Astrocyte of the hippocampus (primary cell): ENCODE data around the gene USP24.

Source experiments
- DNase-seq: peaks from one replicate; pipeline ENCODE4 v3.0.0; 2011; ENCODE audit warnings: low read depth, low spot score

USP24 gene

GRCh38 chr1:55071477-55071876, 143.7 kb downstream of the USP24 start:
- DNase-seq: peak; percentile 77

GRCh38 chr1:55070293-55071164, 144.6 kb downstream of the USP24 start:
- no peak for DNase-seq

GRCh38 chr1:55069280-55069679, 145.9 kb downstream of the USP24 start:
- DNase-seq: no peak

GRCh38 chr1:55068638-55069037, 146.5 kb downstream of the USP24 start:
- DNase-seq: no peak

GRCh38 chr1:55067914-55068313, 147.2 kb downstream of the USP24 start:
- no peak for DNase-seq

- DNase-seq: peak; percentile 59
Observed at GRCh38 chr1:55067022-55067778, 148.0 kb downstream of the USP24 start.

GRCh38 chr1:55065648-55066047, 149.5 kb downstream of the USP24 start:
- DNase-seq: no peak

GRCh38 chr1:55064861-55065263, 150.3 kb downstream of the USP24 start:
- DNase-seq: peak; percentile 87

GRCh38 chr1:55064071-55064581, 151.0 kb downstream of the USP24 start:
- peak; percentile 31 for DNase-seq

GRCh38 chr1:55063577-55063942, 151.6 kb downstream of the USP24 start:
- DNase-seq: no peak

GRCh38 chr1:55062801-55063576, 152.2 kb downstream of the USP24 start:
- DNase-seq: no peak

GRCh38 chr1:55061706-55062321, 153.3 kb downstream of the USP24 start:
- peak; percentile 44 for DNase-seq

GRCh38 chr1:55061000-55061705, 154.0 kb downstream of the USP24 start:
- DNase-seq: no peak

GRCh38 chr1:55060133-55060999, 154.8 kb downstream of the USP24 start:
- no peak for DNase-seq

- DNase-seq: no peak
Observed at GRCh38 chr1:55059302-55060132, 155.6 kb downstream of the USP24 start.

- DNase-seq: no peak
Observed at GRCh38 chr1:55057956-55058298, 157.2 kb downstream of the USP24 start.

GRCh38 chr1:55057270-55057955, 157.8 kb downstream of the USP24 start:
- DNase-seq: no peak

GRCh38 chr1:55056632-55056992, 158.6 kb downstream of the USP24 start:
- no peak for DNase-seq
